SU-DHL-6 (cell line): ENCODE results near the gene SUGP1.

Source experiments
- CTCF ChIP-seq: fragments of 200-600 bp; sonication (generic); IDR thresholded peaks from one replicate; pipeline ENCODE4 v1.5.1; 2017; ENCODE audit warnings: antibody characterized with exemption, mild to moderate bottlenecking, low read length, moderate library complexity; ENCODE audit not compliant: insufficient read depth, poor library complexity, severe bottlenecking
- EZH2phosphoT487 ChIP-seq: fragments of 200-600 bp; sonication (generic), shearing (Covaris generic); conservative IDR thresholded peaks from 2 replicates; pipeline ENCODE4 v1.6.1; 2018; ENCODE audit warnings: mild to moderate bottlenecking, antibody characterized with exemption, low read length, moderate library complexity, mixed read lengths

- no peak for TF ChIP-seq CTCF
- no peak for TF ChIP-seq EZH2phosphoT487
Observed at GRCh38 chr19:19306191-19306590, 14.1 kb downstream of the SUGP1 start.
